Heart right ventricle (tissue), 16 donors: ENCODE results near the gene TOMM22. TPM values are rescaled to one million over a fixed set of nuclear protein-coding genes. Genes with fewer than 3 reads are reported as not detected.

Experiments used
- ATAC-seq, 8 donors: fragments of 200-7000 bp; cut with Tn5 transposase; one replicate each; pipeline ENCODE4 v1.9.1; 2020; ENCODE audit warnings: mild to moderate bottlenecking in 8 of 8, moderate library complexity in 8 of 8, moderate number of reproducible peaks in 1 of 8
- DNase-seq, 2 donors: peaks; one replicate each; pipeline ENCODE4 v3.0.0-alpha.2; 2020
- H3K27ac ChIP-seq, 10 donors: fragments of 200-600 bp; sonication (generic) in 2 of 10; one replicate each; pipeline versions ENCODE4 v1.5.0 to v1.8.0; 2020 to 2022; ENCODE audit warnings: mild to moderate bottlenecking in 3 of 10
- H3K27me3 ChIP-seq, 7 donors: fragments of 200-600 bp; one replicate each; pipeline ENCODE4 v1.8.0; 2021 to 2022; ENCODE audit warnings: mild to moderate bottlenecking in 2 of 7
- H3K36me3 ChIP-seq, 9 donors: fragments of 200-600 bp; sonication (generic) in 1 of 9; one replicate each; pipeline versions ENCODE4 v1.5.0 to v1.8.0; 2020 to 2022; ENCODE audit warnings: mild to moderate bottlenecking in 2 of 9
- H3K4me1 ChIP-seq, 9 donors: fragments of 200-600 bp; sonication (generic) in 1 of 9; one replicate each; pipeline versions ENCODE4 v1.5.0 to v1.8.0; 2020 to 2022; ENCODE audit warnings: mild to moderate bottlenecking in 4 of 9
- H3K4me3 ChIP-seq, 10 donors: fragments of 200-600 bp; sonication (generic) in 2 of 10; one replicate each; pipeline versions ENCODE4 v1.5.0 to v1.8.0; 2020 to 2022; ENCODE audit warnings: mild to moderate bottlenecking in 7 of 10, moderate library complexity in 2 of 10
- H3K9me3 ChIP-seq, 11 donors: fragments of 200-600 bp in 10 of 11; sonication (generic) in 2 of 11; one replicate each; pipeline versions ENCODE4 v1.5.0 to v1.8.0; 2013 to 2022; ENCODE audit warnings: mild to moderate bottlenecking in 2 of 11, control low read depth in 1 of 11, moderate library complexity in 1 of 11
- WGBS, 2 donors: extraction: QIAGEN DNeasy Blood & Tissue Kit; methylation state at CpG; one replicate each; pipeline ENCODE4 v1.1.7; 2013; ENCODE audit warnings: inconsistent platforms in 1 of 2; 5-methylcytosine and 5-hydroxymethylcytosine counted together
- intact Hi-C, 10 donors: fragments of 100-400 bp; cut with DNase I; formaldehyde crosslinking; loops; one replicate each; pipeline versions ENCODE4 v1.11.1 to v1.14.2; 2022
- polyA plus RNA-seq, 2 donors: library from polyadenylated mRNA; stranded (reverse); fragments of 200-250 nt; gene quantifications; one replicate each; pipeline ENCODE4 v1.2.3, GENCODE V29; 2013
- total RNA-seq, 10 donors: library from RNA; stranded (reverse); fragmentation: NEBNext Ultra II Directional in 3 of 10; extraction: Animal tissue kit (Norgen Biotek cat#: 25700) in 3 of 10; gene quantifications; one replicate each; pipeline versions ENCODE4 v1.2.1 to v1.2.4, GENCODE V29; 2021 to 2023
- TF ChIP-seq, protein P1 (sequence below), 9 donors: fragments of 200-600 bp; sonication (generic) in 2 of 9; IDR thresholded peaks; one replicate each; pipeline versions ENCODE4 v1.5.0 to v1.8.0; 2021 to 2022; ENCODE audit warnings: antibody characterized with exemption in 9 of 9, mild to moderate bottlenecking in 5 of 9, moderate library complexity in 1 of 9
- donor health status: Arrhythmogenic right ventricular cardiomyopathy.
- donor health status: ischemic (EF 13 %, LVEDD 7.1; RV severe dilation, severe dysfunction).
- donor health status: healthy with polysubstance abuse.
- donor health status: DM: no; HTN: yes; CAD: no.
- donor health status: DM: no; HTN: no; CAD: no.
- donor health status: ischemic (EF 25% LVEDD 6.9; RV normal size, moderate dysfunction).
- donor health status: ischemic (EF 25% LVEDD 5.7; RV mildly dilated, moderate dysfunction).
- donor health status: healthy.
- donor health status: DM: yes; HTN: yes; CAD: no.
- donor health status: Ischemic cardiomyopathy.
- donor health status: ischemic (EF 35%, LVEDD 5.7; RV mildly dilated, moderate dysfunction).
- donor health status: nonischemic (EF 11% LVEDD 7.7; RV severe dilation, severe dysfunction).
- donor health status: DM: yes; HTN: yes; CAD: no.
- donor health status: PGD.
- donor health status: ischemic (EF 29% LVEDD 5.4; RV normal size, mild dysfunction).
- donor health status: nonischemic (EF 23%, LVEDD 6.1; RV moderate dilation, normal function).

The TOMM22 gene
- total and polyA plus RNA-seq, 12 donors = 23.0 to 86.2 (median 70.5) TPM

DNA sequence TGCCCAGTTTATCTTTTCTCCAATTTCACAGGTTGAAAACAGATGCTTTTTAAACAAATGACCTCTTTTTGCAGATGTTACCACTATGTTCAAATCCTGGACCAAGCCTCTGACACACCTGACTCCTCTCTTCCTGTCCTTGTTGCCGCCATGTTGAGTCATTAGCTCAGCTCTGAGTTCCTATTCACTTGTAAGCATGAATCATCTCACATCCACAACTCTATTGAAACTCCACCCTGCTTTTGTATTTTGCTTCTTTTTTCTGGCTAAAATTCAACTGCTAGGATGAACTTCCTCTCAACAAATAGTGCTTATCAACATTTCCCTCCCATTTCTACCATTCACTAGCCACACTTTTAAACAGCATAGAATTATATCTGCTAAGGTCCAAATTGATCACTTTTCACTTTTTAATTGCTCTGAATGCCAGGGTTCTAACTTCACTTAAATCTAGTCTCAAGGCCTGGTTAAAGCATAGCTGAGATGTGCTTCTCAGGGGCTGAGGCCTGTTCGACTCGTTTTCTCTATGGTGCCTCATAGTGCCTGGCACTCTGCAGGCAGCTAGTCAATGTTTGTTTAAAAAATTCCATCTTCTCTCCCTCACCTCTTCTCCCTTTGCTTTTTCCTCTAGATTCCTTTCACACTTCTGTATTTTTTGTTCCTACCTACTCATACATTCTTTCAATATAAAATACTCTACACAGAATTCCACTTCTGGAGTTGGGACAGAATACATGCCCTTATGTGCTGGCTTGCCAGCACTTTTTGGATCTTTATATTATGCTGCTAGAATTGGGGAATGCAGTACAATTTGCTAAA lies 15.1 kb downstream of the TOMM22 start:
- Histone ChIP-seq H3K4me3 (peak overlapping the region in 2 of 10 donors; percentile 75 to 89), H3K4me1 (peaks cover 28 to 77% (median 50%) of the 10 kb centered on the region in 9 donors), H3K36me3 (peaks cover 0 to 32% (median 0%) of the 10 kb centered on the region in 9 donors), H3K9me3 (no peaks in the 10 kb centered on the region), H3K27me3 (no peaks in the 10 kb centered on the region), H3K27ac (peak overlapping the region; percentile 9 to 99 (median 80))
- 35 to 50% methylated on average over 3 of the region's 3 CpGs for WGBS, 2 donors
- ATAC-seq = peak in 4 of 8 donors; percentile 28 to 58 (median 35)
- TF ChIP-seq, protein P1, sequence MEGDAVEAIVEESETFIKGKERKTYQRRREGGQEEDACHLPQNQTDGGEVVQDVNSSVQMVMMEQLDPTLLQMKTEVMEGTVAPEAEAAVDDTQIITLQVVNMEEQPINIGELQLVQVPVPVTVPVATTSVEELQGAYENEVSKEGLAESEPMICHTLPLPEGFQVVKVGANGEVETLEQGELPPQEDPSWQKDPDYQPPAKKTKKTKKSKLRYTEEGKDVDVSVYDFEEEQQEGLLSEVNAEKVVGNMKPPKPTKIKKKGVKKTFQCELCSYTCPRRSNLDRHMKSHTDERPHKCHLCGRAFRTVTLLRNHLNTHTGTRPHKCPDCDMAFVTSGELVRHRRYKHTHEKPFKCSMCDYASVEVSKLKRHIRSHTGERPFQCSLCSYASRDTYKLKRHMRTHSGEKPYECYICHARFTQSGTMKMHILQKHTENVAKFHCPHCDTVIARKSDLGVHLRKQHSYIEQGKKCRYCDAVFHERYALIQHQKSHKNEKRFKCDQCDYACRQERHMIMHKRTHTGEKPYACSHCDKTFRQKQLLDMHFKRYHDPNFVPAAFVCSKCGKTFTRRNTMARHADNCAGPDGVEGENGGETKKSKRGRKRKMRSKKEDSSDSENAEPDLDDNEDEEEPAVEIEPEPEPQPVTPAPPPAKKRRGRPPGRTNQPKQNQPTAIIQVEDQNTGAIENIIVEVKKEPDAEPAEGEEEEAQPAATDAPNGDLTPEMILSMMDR (IDR thresholded peaks at IDR 0.05) = no peak
- DNase-seq = peak in 1 of 2 donors; percentile 39
- intact Hi-C loops = no loop called here

DNA sequence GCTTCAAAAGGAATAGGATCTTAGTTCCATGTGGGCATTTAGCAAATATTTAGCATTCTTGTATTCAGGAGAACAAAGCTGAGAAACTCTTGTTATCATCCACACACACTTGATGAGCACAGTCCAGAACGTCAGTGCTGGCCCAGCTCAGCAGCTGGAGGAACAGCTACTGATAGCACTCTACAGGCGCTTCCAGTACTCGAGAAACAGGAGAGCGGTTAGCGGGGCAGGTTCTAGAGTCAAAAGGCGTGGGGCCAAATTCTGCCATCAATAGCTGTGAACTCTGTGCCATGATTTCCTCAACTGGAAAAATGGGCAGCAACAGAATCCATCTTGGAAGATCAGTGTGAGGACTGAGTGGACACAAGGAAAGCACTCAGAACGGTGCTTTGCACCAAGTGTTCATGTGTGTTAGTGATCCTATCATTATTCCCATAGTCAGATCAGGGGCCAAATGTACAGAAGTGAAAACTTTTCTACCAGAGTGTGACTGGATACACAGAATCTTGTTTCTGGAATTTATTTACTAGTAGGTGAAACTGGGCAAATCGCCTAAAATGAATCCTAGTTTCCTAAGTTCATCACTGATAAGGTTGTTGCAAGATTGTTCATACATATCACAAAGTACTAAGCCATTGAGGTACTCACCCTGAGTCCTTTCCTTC lies 15.8 kb downstream of the TOMM22 start:
- intact Hi-C loops = no loop called here
- H3K36me3 ChIP-seq = peaks cover 0 to 24% (median 0%) of the 10 kb centered on the region in 9 donors
- peak overlapping the region in 4 of 10 donors; percentile 2 to 89 (median 38) for H3K4me3 ChIP-seq
- H3K27me3 ChIP-seq = no peaks in the 10 kb centered on the region
- H3K27ac ChIP-seq = peak overlapping the region in 9 of 10 donors; percentile 1 to 99 (median 83)
- 38 to 47% methylated on average over 8 of the region's 8 CpGs for WGBS, 2 donors
- no peak for DNase-seq
- H3K4me1 ChIP-seq = peaks cover 28 to 73% (median 50%) of the 10 kb centered on the region in 9 donors
- peak in 2 of 8 donors; percentile 25 to 31 for ATAC-seq
- no peaks in the 10 kb centered on the region for H3K9me3 ChIP-seq
- TF ChIP-seq, protein P1 (IDR thresholded peaks at IDR 0.05) = no peak

DNA sequence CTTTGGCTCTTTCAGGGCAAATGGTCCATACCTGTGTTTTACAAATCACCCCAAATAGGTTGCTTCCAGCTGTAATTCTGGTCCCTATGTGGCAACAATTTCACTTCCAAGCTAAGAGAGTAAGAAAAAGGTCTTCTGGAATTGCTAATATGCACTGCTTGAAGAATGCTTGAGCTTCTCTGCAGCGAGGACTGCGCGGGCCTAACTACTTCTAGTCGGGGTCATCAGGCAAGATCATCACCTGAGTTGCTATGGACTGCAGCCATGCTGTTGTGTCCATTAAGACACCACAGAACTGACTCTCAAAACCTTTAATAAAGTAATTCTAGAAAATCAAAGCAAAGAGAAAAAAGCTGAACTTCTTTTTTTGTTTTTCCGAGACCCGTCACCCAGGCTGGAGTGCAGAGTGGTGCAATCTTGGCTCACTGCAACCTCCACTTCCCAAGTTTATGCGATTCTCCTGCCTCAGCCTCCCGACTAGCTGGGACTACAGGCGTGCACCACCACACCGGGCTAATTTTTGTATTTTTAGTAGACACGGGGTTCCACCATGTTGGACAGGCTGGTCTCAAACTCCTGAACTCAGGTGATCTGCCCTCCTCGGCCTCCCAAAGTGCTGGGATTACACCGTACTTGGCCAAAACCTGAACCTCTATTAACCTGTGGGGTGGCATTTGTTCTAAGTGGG lies 16.8 kb downstream of the TOMM22 start:
- TF ChIP-seq, protein P1 (IDR thresholded peaks at IDR 0.05) = no peak
- ATAC-seq = no peak
- H3K27me3 ChIP-seq = no peaks in the 10 kb centered on the region
- 90 to 92% methylated on average over 13 of the region's 13 CpGs for WGBS, 2 donors
- H3K4me3 ChIP-seq = peak overlapping the region in 9 of 10 donors; percentile 68 to 96 (median 80)
- DNase-seq = no peak
- intact Hi-C loops = no loop called here
- H3K4me1 ChIP-seq = peaks cover 28 to 69% (median 50%) of the 10 kb centered on the region in 9 donors
- H3K27ac ChIP-seq = peak overlapping the region in 8 of 10 donors; percentile 94 to 99 (median 98)
- peaks cover 0 to 19% (median 0%) of the 10 kb centered on the region in 9 donors for H3K36me3 ChIP-seq
- no peaks in the 10 kb centered on the region for H3K9me3 ChIP-seq

DNA sequence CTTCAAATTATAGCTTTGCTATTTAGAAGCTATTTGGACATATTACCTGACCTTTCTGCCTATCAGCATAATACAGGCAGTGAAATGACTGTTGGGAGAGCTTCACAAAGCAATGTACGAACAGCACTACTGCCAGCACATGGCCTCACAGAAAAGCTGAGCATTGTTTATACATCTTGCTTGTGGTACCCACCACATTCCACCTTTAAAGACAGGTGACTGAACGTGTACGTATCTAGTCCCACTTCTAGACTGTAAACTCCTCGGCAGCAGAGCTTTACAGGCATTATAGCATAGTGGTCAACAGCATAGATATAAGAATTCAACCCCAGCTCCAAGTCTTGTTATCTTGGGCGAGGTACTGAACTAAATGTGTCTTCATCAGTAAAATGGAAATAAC lies 17.4 kb downstream of the TOMM22 start:
- Histone ChIP-seq H3K4me3 (peak overlapping the region; percentile 53 to 96 (median 78)), H3K9me3 (no peaks in the 10 kb centered on the region), H3K36me3 (peaks cover 0 to 16% (median 0%) of the 10 kb centered on the region in 9 donors), H3K27me3 (no peaks in the 10 kb centered on the region), H3K4me1 (peaks cover 28 to 65% (median 50%) of the 10 kb centered on the region in 9 donors), H3K27ac (peak overlapping the region in 9 of 10 donors; percentile 94 to 99 (median 98))
- intact Hi-C loops = no loop called here
- 37 to 44% methylated on average over 5 of the region's 5 CpGs for WGBS, 2 donors
- TF ChIP-seq, protein P1 (IDR thresholded peaks at IDR 0.05) = no peak
- ATAC-seq = no peak
- DNase-seq = no peak
